Measurements from ENCODE around the gene NUMBL.

GRCh38 chr19:40713939-40714338 is 23.5 kb upstream of the NUMBL start:
- TF ChIP-seq CTCF (IDR thresholded peaks at IDR 0.05) = no peak
- no peak for TF ChIP-seq POLR2A (IDR thresholded peaks at IDR 0.05)

All from heart left ventricle (tissue), 13 donors.